Activated gamma-delta T cell treated with Interleukin-2 at 50 U/mL for 16 hours (primary cell): Measurements from ENCODE around the gene FRMD5.
A peak's percentile ranks its signal among the peaks of the same experiment; 100 is the strongest.
"Not testable (repeated sequence)": the region's sequence is repeated elsewhere in the genome, so short reads cannot be mapped to it uniquely, and the experiment has no call there.

Experiments
- DNase-seq: peaks from one replicate; pipeline ENCODE4 v3.0.0-alpha.2; 2020

The FRMD5 gene

DNA sequence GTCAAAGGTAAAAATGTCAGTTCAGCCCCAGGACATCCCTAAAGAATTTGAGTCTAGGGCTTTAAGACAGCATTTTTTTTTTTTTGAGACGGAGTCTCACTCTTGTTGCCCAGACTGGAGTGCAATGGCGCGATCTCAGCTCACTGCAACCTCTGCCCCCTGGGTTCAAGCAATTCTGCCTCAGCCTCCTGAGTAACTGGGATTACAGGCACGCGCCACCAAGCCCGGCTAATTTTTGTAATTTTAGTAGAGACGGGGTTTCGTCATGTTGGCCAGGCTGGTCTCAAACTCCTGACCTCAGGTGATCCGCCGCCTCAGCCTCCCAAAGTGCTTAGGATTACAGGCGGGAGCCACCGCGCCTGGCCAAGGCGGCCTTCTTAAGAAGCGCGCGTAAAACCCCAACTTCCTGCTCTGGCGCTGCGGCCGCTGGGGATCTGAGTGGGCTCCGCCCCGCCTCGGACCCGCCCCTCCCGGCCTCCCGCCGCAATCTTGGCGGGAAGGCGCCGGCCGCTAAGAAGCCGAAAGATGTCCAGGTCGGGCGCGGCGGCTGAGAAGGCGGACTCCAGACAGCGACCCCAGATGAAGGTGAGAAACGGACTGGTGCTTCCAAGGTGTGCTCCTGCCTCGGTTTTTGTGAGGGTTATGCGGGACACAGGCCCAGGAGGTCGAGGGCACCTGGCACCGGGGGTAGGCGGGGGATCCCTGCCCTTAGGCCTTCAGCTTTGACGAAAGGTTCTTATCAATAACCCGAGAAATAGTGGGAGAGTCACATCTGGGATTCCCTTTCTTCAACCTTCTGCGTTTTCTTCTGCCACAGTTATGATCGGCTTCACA is 368.3 kb downstream of the FRMD5 start, which contains the start of gene WDR76:
WDR76 (plus strand) TSS at position 495 of the 834 bp plus-strand sequence; CDS start at position 526, 31 bp downstream.
- DNase-seq = peak; percentile 64

DNA sequence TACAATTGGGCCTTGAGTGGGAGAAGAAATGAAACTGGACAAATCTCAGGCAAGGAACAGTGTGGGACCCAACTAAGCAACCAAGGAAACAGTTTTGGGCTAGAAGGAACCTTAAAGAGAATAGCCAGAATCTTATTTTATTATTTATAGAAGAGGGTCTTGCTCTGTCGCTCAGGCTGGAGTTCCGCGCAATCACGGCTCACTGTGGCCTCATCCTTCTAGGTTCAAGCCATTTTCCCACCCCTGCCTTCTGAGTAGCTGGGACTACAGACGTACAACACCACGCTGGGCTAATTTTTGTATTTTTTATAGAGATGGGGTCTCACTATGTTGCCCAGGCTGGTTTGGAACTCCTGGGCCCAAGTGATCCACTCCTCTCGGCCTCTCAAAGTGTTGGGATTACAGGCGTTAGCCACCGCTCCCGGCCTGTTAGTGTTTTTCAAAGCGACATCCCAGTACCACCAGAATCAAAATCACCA is 369.0 kb downstream of the FRMD5 start:
- DNase-seq = no peak

DNA sequence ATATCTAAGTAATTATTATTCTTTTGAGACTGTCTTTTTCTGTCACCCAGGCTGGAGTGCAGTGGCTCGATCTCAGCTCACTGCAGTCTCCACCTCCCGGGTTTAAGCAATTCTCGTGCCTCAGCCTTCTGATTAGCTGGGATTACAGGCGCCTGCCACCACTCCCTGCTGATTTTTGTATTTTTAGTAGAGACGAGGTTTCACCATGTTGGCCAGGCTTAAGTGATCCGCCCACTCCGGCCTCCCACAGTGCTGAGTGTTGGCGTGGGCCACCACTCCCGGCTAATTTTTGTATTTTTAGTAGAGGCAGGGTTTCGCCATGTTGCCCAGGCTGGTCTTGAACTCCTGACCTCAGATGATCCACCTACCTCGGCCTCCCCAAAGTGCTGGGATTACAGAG is 369.8 kb downstream of the FRMD5 start:
- DNase-seq = not testable (repeated sequence)

DNA sequence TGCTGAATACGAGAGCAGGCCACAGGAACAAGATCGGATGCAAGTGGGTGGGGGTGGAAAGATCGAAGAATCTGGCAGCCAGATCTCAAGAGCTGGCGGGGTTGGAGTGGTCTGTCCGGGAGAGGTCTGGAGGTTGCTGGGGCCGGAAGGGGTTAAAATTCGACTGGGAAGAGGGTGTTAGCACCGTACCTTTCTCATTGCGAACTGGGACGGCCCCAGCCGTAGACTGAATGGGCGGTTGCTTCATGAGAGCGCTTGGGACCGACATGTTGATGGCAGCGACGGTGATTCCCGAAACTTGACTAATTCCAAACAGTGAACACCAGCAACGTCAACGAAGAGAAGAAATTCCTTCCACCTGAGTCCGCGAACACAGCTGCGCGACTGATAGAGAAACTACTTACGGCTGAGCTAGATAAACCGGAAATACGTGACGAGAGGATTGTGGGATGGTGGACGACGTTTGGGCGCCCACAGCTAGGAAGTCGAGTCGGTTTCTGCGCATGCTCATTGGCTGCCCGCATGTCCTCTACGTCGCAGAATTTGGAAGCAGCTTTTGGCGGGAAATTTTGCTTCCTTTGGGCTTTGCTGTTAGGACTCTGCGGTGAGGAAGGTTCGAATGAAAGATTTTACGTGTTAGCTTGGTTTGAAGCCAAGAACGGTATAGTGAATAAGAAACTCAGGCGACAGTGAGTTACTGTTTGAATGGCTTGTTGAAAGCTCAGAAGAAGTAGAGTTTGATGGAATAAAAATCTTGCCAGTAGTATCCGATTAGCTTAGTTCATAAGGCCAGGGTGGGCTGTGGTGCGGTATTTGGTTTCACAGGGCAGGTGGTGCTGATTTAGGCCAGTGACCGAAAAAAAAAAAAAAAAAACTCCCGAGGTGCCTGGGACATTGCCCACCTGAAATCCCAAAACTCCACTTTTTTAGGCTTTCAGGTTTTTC is 370.5 kb downstream of the FRMD5 start, which contains the start of gene MFAP1:
MFAP1 (minus strand) TSS at position 389 of the 945 bp plus-strand sequence; CDS start at position 268, 121 bp downstream.
- DNase-seq = peak; percentile 89

DNA sequence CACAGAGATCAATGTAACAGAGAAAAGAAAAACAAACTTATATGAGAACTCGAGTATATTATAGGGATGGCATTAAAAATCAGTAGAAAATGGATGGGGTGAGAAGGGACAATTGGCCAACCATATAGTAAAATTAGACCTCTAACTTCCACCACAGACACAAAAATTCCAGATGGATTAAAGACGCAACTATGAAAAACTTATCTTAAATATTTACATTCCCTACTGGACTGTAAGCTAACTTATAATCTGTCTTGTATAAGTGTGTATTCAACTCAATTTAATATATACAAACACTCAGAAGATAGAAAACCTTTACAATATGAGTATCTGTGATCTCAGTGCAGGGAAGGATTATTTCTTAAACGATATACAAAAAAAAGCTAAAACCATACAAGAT is 373.6 kb downstream of the FRMD5 start:
- DNase-seq = no peak
